GM12892 (cell line): ENCODE measurements around the gene CHCHD1.
A peak's percentile ranks its signal among the peaks of the same experiment; 100 is the strongest.

Experiments
- DNase-seq: peaks from one replicate; pipeline ENCODE4 v3.0.0; 2011; ENCODE audit not compliant: insufficient read length
- FAIRE-seq: peaks from 2 replicates; lab custom pipeline; 2011; peaks lifted over from hg19 to GRCh38; lab: Jason Lieb, UNC
- POLR2A ChIP-seq: IDR thresholded peaks from 2 replicates; pipeline ENCODE4 v1.6.1; 2011; ENCODE audit warnings: low read depth, low read length, control low read depth
- POLR2AphosphoS5 ChIP-seq: IDR thresholded peaks from 2 replicates; pipeline ENCODE4 v1.6.1; 2011; ENCODE audit warnings: low read depth, low read length, control low read depth
- TAF1 ChIP-seq: IDR thresholded peaks from 2 replicates; pipeline ENCODE4 v1.6.1; 2011; ENCODE audit warnings: low read depth, mild to moderate bottlenecking, control low read depth, low read length, borderline replicate concordance

Gene CHCHD1

DNA sequence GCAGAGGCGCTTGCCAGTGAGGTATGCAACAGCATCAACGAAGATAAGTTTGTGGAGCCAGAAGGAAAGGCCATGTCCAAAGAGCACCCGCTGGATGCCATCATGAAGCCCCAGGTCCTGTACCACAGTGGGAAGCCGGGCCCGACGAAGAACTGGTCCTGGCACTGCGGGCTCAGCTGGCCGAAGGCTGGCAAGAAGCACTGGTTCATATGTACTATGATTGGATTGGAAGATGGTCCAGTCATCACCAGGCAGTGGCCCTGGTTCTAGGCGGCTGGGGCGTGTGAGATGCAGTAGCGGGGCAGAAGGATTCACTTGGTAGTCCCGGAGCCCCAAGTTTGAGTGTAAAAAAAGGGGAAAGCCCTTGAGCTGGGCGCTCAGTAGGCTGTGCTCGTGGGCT, 25.6 kb downstream of the CHCHD1 start:
- FAIRE-seq (no peak), DNase-seq (no peak)
- TF ChIP-seq TAF1 (no peak), POLR2A (no peak), POLR2AphosphoS5 (no peak)

DNA sequence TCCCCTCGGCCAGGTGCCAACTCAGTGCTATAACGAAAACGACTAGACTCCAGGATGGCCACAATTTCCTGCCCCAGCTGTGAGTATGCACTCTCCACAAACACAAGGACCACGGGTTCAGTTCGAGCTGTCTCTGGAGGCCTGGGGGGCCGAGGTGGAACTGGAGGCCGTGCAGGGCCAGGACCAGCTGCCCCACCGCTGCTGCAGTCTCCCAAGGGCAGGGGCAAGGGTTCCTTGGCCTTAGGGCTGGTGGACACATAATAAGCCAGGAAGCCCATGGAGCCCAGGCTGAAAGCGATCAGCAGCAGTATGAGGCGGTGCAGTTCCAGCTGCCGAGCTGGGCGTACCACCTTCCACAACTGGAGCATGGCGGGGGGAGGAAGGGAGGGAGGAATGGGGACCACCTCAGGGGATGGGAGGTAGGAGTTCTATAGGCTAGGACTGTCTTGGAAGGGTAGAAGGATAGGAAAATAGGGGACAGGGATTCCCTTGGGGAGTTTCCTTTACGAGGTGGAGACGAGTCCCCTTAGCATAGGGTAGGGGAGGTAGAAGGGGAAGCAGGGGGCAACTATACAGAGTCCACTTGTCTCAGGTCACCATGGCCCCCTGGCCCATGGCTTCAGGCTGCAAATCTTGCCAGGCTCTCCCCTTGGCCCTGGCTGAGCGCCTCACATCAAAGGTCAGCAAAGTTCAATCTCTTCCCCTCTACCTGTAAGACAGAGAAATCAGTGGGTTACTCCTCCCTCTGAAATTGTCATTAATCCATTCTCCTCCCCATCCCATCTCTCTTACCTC, 26.4 kb downstream of the CHCHD1 start:
- DNase-seq, result no peak
- no peak for TF ChIP-seq TAF1
- FAIRE-seq, result no peak

DNA sequence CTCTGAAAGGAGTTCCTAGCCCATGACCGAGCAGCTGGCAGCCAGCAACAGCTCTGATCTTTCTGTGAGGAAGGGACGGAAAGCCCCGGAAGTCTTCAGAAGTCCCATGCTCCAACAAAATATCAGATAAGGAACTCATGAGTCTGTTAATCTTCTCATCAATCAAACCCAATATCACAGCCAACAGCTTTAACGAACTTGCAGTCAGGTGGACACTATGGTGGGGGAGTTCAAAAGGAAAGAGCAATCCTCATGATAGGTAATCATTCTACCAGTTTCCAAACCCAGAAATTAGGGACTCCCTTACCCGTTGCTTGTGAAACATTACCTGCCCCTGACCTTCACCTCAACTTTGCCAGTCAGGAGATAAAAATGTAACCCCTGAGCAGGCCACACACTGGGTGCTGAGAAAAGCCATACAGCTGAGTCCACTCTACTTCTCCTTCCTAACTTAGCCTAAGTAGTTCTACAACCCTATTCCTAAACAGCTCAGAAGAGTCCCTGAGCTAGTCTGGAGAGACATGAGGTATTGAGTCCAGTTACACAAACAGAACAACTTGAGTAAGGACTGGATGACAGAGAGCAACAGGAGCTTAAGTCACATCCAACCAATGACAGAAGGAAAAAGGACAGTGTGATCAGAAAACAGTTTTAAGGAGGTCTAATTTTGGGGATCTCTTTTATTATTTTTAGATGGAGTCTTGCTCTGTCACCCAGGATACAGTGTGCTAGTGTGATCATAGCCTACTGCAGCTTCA, 27.4 kb downstream of the CHCHD1 start:
- FAIRE-seq (no peak), DNase-seq (no peak)
- TF ChIP-seq POLR2A, result no peak
- no peak for TF ChIP-seq POLR2AphosphoS5
- no peak for TF ChIP-seq TAF1

DNA sequence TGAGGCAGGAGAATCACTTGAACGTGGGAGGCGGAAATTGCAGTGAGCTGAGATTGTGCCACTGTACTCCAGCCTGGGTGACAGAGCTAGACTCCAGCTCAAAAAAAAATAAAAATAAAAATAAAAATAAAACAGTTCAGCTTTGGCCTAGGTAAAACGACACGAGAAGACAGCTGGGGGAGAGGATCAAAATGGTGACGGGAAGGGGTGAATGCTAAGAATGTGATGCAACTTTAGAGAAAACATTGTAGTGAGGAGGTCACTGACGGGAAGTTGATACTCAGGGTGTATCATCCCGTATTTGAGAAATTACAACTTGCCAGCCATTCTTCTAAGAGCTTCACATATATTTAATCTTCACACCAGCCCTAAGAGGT, 28.5 kb downstream of the CHCHD1 start:
- no peak for DNase-seq
- TF ChIP-seq POLR2AphosphoS5 (no peak), POLR2A (no peak), TAF1 (no peak)
- no peak for FAIRE-seq

DNA sequence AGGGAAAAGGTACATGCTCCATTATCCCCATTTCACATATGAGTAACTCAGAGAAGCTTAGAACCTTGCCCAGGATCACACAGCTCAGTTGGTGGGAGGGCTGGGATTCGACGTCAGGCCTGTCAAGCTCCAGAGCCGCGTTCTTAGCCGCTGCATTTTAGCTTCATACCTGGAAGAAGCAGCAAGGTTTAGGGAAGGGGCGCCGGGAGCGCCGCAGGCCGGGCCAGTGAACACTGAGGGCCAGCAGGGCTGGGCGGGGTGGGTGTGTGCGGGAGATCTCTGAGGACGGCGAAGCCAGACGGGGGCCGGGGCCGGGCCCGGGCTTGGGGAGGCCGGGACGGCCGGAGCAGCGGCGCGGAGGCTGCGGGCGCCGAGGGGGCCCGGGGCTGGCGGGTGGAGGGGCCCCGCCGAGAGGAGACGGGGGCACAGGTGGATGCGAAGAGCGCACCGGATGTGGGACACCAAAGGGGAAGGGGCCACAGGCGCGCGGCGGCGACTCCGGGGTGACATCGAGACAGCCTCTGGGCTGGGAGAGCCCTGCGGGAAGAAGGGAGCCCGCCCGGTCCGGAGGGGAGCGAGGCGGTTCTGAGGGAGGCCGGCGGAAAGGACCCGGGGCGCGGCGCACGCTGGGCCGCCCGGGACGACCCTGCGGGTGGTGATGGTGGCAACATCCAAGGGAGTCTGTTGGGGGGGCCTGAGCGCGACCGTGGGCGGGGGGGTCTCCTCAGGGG, 29.1 kb downstream of the CHCHD1 start:
- no peak; the same call in 1 of the 2 replicates for TF ChIP-seq POLR2AphosphoS5
- peak; percentile 38 for FAIRE-seq
- peak; percentile 66 for DNase-seq

DNA sequence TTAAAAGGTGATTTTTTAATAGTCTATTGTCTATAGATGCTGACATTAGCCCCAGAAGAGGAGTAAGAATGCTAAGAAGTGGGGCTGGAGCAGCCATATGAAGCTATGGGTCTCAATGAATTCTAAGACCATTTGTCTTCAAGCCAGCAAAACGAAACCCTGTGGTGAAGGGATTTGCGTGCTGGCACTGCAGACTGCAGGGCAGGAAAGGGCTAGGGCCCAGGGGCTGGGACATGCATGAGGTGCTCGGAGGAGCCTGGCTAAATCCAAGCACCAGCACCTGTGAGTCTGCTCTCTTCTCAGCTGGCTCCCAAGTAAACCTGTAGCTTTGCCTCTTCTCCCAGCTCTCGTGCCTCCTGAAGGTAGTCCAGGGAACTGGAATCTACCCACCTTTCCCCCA, 30.8 kb downstream of the CHCHD1 start:
- TF ChIP-seq POLR2AphosphoS5 (no peak), TAF1 (no peak), POLR2A (no peak)
- FAIRE-seq (no peak), DNase-seq (no peak)

DNA sequence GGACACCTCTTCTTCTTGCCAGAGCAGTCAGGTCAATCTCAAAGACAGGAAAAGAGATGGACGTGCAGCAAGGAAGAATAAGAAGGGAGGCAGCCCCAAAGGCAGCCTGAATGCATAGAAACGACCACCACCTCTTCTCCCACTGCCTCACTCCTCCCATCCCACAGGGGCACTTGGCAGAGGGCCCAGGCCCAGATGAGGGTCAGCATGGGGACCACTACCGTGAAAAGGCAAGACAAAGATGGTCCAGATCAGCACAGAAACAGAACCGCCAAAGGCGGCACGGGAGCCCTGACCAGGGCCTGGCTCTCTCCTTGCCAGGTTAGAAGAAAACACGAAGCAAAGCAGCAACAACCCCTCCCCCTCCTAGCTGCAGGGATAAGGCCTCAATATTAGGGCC, 31.5 kb downstream of the CHCHD1 start:
- FAIRE-seq (no peak), DNase-seq (no peak)
- no peak for TF ChIP-seq TAF1
- TF ChIP-seq POLR2AphosphoS5, result no peak
- TF ChIP-seq POLR2A, result no peak

DNA sequence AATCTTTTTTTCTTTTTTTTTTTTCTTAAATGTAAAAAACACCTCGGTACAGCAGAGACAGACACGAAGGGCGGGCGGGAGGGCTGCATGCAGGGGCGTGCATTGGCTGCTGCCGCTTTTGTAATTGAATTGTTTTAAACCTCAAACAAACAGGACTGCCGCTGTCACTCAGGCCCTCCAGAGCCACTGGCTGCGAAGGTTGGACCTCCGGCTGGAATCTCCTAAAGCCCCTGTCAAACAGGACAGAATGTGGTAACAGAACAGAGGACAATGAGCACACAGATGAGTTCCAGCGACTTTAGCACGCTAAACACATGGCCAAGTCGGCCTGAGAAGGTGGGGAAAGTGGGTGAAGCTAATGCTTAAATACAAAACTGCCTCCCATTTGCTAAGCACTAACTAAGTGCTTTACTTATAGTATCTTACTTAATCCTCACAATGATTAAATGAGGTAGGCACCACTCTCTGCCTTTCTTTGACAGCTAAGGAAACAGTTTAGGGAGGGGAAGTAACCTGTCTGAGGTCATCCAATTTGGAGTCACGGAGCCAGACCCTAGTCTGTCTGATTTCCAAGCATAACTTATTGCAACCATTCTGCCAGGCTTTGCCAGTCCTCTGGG, 32.5 kb downstream of the CHCHD1 start:
- DNase-seq, result no peak
- FAIRE-seq, result no peak
- no peak for TF ChIP-seq TAF1
- TF ChIP-seq POLR2A, result no peak
- TF ChIP-seq POLR2AphosphoS5, result no peak

DNA sequence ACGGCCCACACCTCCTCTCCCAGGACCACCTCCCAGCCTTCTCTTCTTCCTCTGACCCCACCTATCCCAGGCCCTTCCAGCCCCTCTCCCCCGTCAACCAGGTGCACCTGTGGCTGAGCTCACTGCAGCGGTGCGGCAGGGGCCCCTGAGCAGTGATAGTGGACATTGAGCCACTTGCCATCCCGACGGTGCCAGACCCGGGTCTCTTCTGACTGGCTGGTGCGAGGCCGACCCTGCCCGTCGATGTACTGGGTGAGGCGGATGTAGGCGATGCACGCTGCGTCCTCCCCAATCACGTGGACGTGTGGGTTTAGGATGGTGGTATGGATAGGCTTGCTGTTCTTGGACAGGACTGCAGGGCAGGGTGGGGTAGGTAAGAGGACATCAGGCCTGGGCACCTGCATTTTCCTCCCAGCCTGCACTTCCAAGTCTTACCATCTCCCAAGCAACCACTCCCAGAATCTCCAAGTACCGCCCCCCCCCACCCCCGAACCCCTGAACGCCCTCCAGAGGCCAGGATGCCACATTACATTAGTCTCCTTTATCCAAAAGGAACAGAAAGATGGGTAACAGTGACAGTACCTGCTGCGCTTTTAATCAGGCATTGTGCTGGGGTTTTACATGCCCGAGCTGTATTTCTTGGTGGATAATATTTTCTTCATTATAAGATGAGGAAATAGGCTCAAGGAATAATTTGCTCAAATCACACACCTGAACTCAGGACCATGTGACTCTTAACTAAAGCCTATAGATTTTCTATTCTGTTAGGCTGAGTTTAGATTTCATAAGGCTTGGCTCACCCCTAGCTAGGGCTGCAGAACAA, 33.3 kb downstream of the CHCHD1 start:
- DNase-seq (no peak), FAIRE-seq (no peak)

DNA sequence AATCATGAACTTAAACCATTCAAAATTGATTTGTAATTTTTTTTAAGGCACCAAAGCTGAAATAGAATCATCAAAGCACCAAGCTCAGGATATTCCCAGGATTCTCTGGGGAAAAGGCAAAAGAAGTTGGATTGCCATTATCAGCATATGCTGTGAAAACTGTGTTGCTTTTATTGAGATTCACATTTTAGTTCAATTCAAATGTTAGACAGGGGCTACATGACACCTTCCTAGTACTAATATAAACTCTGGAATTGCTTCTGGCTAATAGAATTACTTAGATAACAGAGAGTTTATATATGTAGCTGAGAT, 33.8 kb downstream of the CHCHD1 start:
- no peak for DNase-seq
- no peak for FAIRE-seq
- no peak for TF ChIP-seq TAF1
- no peak for TF ChIP-seq POLR2AphosphoS5
- no peak for TF ChIP-seq POLR2A

More for the DNA sequence above, 33.3 kb downstream of the CHCHD1 start:
- no peak for TF ChIP-seq TAF1
- TF ChIP-seq POLR2AphosphoS5, result no peak
- no peak for TF ChIP-seq POLR2A
